Lung microvascular endothelial cell (primary cell): ENCODE measurements around the gene HOXC13. TPM values are rescaled to one million over a fixed set of nuclear protein-coding genes. Genes with fewer than 3 reads are reported as not detected.
A peak's percentile ranks its signal among the peaks of the same experiment; 100 is the strongest.

Experiments
- DNase-seq, 2 donors: peaks; one replicate each; pipeline versions ENCODE4 v3.0.0 to v3.0.0-alpha.2; 2010; ENCODE audit warnings: low read depth in 2 of 2
- total RNA-seq: library from RNA; depleted of rRNA; stranded (reverse); fragments of >200 nt; gene quantifications from 2 replicates; pipeline ENCODE4 v1.2.1, GENCODE V29; 2014

Gene HOXC13
- total RNA-seq, 1 donor from 2014 or later = not detected

DNA sequence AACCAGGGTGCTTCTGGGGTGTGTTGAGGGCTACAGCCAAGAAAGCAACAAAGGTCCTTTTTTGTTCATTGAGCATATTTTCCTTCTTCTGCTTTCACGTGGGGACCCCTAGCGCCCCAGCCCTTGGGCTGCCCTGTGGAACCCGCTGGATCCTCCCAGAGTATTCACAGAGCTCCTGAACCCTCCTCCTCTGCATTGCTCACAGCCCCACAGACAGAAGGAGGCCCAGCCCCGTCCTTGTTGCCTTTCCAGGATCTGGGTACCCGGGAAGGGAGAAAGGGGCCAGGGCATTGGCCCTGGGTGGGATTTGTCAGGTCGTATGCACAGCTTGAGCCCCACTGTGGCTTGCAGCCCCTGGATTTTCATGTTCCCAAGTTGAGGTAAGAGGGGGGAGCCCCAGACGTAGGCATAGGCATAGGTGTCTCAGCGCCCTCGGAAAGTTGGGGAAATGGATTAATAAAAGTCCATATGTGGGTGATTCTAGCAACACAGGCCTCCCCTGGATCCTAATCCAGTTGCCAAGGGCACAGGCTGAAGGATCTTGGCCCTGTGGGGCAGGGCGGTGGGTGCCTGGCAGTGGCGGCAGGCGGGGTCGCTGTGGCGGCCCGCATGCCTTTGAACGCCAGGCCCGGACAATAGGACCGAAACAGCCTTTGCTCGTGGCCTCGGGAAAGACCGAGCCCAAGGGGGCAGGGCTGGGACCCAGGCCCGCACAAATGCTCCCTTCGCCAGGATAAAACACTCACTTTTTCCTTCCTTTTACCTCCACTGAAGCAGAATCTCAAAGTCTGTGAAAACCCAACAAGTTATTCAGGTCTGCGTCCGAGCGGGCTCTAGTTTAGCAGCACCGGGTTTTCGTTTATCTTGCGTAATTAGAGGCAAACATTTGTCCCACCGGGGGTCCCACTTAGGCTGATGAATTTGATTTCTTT lies 43.3 kb downstream of the HOXC13 start:
- no peak for DNase-seq

DNA sequence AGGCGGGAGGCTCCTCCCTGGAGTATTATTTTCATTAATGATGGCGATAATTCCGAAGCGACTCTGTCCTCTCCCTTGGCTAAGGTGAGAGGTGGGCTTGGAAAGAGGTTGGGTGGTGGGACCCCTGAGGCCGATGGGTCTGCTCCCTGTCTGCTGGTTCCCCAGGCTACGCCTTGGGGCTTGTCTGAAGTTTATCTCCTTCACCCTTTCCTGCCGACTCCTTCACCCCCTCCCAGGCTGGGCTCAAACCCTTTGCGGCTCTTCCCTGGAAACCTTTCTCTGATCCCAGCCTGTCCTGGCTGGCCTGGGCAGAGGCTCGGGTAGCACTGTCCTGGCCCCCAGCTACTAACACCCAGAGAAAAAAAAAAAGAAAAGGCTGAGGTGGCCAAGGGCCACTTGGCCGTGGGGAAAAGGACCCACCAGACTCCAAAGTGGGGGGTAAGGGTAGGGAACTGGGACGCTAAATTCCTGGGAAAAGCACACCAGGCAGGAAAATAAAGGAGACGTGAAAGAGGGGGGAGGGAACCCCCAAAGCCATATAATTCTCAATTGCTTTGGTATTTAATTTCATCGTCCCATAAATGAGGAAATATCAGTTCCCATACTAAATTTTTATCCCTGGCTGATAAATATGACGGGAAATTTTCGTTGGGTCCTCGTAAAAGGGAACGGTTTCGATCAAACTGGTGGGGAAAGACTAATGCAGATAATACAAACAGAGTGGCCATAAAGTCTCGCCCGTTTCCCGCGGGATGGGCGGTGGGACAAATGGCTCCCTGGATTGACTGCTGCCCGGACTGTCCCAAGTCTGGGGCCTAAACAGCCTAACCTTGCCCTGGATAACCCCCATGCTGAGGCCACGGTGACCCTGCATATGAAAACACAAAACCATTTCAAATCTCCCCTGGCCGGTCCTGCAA lies 44.3 kb downstream of the HOXC13 start:
- no peak for DNase-seq

DNA sequence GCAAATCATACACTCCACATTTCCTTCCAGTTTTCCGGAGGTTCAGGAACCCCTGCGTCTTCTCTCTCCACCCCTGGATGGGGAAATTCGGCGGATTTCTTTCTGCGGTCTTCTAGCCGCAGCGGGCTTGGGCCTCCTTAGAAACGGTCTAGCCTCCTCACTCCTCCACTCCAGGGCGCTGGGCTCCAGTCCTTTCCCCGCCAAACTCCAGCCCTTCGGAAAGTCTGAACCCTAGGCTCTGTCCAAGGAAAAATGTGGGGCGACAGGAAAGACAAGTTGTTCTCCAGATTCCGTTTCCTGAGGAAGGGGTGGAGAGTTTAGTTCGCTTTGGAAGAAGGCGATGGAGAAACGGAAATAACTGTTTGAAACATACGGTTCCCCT lies 44.9 kb downstream of the HOXC13 start:
- no peak for DNase-seq

DNA sequence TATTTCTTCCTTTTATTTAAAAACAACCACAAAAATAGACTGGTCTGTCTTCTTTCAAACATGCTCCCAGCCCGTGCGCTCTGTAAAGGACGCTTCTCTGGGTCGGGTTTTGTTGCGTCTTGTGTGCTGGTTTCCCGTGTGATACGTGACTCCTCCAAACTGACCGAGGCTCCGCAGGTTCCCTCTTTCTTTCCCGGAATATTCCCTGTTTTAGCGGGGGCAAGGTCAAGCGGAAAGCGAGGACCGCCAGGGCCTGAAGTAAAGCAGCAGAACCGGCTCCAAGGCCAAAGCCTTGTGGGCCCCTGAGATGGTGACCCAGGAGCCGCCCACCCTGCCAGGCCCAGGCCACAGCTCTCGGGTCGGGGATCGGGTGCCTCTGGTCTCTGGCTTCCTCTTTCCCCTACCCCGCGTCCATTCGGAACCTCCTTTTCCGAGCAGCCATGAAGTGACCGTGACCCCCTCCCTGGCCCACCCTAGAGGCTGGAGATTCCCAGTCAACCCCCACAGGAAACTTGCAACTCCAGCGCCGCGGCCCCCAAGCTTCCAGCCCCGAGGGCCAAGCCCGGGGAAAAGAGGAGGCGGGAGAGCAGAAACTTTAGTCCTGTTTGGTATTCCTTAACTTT lies 45.4 kb downstream of the HOXC13 start:
- no peak for DNase-seq

DNA sequence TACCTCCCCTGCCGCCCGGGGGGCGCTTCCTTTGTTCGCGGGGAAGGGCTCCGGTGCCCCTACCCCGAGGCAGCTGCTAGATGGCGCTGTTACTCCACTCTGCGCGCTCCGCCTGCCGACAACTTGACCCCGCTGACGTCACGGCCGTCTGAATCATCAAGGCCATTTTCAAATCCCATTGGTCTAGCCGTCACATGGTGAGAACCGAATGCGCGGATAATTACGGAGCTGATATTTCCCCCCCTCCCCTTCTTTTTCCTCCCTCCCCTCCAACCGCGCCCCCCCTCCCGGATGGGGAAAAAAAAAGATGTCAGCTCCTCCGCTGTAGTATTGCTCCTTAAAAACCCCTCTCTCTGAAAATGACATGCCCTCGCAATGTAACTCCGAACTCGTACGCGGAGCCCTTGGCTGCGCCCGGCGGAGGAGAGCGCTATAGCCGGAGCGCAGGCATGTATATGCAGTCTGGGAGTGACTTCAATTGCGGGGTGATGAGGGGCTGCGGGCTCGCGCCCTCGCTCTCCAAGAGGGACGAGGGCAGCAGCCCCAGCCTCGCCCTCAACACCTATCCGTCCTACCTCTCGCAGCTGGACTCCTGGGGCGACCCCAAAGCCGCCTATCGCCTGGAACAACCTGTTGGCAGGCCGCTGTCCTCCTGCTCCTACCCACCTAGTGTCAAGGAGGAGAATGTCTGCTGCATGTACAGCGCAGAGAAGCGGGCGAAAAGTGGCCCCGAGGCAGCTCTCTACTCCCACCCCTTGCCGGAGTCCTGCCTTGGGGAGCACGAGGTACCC lies 46.5 kb downstream of the HOXC13 start, which contains the start of gene HOXC10:
Gene HOXC10, plus strand, starts transcription at position 246 of the 791 bp plus-strand sequence. Its CDS starts 114 bp downstream, at position 360.
- peak; percentile 85 to 87 for DNase-seq

DNA sequence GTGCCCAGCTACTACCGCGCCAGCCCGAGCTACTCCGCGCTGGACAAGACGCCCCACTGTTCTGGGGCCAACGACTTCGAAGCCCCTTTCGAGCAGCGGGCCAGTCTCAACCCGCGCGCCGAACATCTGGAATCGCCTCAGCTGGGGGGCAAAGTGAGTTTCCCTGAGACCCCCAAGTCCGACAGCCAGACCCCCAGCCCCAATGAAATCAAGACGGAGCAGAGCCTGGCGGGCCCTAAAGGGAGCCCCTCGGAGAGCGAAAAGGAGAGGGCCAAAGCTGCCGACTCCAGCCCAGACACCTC lies 47.0 kb downstream of the HOXC13 start:
- no peak for DNase-seq

DNA sequence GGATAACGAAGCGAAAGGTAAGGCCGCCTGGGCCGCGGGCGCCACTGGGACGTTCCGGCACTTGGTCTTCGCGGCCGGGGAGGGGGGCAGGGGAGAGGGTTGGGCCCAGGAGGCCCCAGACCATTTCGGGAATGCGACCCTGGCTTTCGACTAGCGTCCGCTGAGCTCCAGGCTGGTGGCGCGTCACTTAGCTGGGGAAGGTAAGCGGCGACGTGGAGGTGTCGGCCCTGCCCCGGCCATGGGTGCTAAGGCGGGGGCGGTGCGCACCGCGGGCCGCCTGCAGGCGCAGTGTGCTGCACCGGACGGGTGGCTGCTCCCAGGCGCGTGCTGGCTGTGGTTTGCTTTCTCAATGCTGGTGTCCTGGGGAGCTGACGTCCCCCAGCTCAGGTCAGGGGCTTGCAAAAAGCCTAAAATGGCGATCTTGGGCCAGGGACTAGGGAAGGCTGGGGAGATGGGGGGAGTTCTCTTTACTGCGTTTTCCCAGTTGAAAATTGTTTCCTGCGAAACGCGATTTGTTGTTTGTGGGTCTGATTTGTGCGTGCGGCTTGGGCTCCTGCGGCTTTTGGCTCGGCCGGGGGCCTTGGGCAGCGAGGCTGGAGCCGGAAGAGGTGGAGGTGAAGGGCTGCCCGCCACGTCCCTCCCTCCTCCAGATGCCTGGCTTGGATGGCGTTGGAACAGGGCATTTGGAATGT lies 47.5 kb downstream of the HOXC13 start:
- DNase-seq = no peak

DNA sequence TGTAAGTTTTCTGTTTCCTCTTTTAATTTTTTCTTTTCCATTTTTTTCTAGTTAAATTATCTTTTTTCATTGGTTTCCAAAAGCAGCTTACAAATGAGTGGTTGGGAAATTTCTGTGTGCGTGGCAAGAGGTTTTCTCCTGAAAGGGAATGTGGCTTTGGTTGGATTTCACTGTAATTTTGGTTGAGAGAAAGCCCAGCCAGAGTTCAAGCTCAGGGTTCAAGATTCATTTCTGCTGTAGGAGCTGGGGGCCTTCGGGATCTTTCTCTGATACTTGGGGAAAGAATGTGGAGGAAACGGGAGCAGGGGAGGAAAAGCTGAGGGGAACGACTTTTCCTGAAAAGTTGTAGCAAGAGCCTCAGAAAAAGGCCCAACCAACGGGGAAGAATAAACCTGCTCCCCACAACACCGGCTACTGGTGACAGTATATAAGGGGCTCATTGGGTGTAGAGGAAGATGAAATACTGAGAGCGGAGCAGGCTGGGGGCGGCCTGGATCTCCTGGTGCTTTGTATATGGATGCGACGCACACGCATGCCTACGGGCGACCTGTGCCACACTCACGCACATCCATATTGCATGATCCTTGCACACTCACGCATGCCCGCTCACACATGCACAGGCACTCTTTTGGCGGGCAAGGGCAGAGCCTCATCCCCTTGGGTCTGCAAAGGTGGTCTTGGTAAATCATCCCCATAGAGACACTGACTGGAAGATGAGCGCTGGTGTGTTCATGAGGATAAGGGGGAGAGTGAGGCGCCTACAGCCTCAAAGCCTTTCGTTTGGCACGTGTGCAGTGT lies 48.3 kb downstream of the HOXC13 start:
- no peak for DNase-seq

DNA sequence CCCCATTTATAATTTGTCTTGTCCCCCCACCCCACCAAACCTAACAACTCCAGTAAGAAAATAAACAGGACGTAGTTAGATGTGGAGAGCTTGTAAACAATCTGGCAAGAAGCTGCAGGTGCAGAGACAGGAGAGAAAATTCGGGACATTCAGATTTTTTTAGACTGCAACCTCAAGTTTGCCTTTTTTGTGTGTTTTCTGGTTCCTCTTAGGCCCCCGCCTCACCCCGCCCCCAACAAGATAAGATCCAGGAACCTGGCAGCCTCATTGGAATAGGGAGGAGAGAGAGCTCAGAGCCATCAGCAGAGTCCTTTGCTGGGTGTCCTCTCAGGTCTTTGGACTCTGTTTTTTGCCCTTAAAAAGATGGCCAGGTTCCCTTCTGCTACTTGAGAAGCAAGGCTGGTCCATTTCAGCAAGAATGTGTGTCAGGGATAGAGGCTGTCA lies 49.2 kb downstream of the HOXC13 start:
- DNase-seq = no peak

DNA sequence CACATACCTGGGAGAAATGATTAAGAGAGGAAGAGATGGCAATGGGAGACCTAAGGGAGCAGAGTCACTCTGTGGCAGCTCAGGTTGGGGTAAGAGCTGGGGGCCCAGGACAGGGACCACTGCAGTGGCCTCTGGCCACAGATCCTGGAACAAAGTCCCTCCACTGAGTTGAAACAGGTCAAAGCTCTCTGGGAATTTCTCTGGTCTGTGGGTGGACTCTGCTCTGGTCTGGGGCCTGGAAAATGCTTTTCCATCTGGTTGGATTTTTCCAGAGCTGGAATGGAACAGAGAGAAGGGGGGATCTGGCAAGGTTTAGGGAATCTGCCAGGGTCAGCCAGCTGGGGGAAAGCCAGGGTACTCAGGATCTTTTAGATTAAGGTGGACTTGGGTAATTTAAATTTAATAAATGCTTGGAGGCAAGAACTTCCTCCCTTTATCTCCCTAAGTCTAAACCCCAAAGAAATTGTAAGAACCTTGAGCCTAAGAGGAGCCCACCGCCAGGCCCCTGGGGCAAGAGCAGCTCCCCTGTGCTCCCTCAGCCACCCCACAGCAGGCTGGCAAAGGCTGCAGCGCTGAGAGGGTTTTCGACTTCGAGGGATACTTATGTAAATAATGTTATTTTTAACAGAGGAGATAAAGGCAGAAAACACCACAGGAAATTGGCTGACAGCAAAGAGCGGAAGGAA lies 50.1 kb downstream of the HOXC13 start:
- no peak for DNase-seq

DNA sequence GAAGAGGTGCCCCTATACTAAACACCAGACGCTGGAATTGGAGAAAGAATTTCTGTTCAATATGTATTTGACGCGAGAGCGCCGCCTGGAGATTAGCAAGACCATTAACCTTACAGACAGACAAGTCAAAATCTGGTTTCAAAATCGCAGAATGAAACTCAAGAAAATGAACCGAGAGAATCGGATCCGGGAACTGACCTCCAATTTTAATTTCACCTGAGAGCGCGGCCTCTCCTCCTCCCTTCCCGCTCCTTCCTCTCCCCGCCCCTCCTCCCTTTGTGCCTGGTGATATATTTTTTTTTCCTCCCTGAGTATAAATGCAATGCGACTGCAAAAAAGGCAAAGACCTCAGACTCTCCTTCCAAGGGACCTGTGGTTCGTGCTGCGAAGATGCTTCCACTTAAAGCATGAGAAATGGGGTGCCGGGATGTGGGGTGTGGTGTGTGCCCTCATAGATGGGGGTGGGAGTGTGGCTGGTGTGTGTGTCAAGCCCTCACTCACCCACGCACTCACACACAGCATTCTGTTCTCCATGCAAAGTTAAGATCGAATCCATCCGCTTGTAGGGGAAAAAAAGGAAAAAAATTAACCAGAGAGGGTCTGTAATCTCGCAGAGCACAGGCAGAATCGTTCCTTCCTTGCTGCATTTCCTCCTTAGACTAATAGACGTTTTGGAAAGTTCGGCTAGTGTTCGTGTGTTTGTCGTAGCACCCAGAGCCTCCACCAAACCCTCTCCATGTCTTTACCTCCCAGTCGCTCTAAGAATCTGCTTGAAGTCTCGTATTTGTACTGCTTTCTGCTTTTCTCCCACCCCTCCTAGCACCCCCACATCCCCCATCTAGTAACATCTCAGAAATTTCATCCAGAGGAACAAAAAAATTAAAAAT lies 50.8 kb downstream of the HOXC13 start:
- DNase-seq = peak; percentile 26 to 64

DNA sequence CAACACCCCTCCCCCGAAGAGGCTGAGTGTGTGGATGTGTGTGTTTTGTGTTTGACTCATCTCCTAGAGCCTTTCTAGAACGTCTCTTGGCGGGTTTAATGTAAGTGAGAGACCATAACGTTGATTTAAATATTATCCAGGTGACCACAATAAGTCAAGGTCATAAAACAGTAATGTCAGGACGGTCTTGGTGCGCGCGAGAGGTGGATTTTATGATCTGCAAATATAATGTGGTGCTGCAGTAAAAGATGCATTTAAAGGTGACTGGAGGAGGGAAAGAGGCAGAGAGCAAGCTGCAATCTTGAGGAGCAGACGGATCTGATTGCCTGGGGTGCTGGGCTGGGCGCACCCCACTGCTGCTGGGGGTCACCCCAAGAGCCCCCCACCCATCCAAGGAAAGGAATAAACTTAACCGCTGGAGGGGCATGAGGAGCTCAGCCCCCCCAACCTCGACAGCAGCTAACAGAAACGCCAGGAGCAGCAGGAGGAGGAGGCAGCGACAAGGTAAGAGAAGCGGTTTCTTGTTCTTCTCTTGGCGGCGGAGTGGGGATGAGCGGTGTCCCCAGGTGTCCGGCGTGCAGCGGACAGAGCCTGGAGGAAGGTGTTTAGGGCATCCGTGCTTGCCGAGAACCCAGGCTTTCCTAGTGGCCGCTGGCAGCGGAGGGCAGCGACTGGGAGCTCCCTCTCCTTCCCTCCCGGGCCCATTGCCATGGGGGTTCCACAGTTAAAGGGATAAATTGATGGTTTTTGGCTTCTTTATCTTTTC lies 51.9 kb downstream of the HOXC13 start:
- no peak for DNase-seq

DNA sequence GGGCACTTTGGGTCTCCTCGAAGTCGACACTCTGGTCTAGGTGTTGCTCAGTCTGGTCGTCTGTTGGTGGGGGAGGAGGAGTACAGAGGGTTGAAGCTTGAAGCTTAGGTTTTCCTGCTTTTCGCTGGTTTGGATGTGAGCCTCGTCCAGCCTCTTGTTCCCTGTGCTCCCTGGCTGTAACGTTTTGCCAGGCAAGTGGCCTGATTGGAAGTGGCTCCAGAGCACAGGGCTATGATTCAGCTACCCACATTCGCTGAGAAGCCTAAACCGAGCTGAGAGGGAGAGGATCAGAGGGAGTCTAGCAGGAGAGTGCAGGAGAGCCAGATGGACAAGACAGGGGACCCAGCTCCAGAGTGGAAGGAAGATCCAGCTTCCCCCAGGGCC lies 52.4 kb downstream of the HOXC13 start:
- no peak for DNase-seq

DNA sequence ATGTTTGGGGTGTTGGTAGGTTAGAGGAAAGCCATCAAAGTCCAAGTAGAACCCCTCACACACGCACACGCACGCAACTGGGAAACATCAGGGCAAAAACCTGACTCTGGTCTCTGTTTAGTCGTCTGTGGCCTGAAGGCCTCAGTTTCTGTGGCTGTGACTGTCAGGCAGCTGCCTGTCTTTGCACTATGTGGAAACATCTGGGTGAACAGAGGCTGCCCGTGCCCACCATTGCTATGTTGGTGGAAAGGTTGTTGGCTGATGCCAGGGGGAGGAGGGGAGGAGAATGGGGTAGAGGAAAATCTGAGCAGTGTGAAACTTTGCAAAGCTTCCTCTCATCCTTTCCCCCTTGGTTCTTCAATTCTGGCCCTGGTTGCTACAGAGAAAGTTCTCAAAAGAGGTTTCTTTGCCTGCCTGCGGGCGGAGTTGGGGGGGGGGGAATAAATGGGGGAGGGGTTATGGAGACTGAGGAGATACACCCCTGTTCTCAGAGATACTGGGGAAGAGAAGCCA lies 53.8 kb downstream of the HOXC13 start:
- no peak for DNase-seq

DNA sequence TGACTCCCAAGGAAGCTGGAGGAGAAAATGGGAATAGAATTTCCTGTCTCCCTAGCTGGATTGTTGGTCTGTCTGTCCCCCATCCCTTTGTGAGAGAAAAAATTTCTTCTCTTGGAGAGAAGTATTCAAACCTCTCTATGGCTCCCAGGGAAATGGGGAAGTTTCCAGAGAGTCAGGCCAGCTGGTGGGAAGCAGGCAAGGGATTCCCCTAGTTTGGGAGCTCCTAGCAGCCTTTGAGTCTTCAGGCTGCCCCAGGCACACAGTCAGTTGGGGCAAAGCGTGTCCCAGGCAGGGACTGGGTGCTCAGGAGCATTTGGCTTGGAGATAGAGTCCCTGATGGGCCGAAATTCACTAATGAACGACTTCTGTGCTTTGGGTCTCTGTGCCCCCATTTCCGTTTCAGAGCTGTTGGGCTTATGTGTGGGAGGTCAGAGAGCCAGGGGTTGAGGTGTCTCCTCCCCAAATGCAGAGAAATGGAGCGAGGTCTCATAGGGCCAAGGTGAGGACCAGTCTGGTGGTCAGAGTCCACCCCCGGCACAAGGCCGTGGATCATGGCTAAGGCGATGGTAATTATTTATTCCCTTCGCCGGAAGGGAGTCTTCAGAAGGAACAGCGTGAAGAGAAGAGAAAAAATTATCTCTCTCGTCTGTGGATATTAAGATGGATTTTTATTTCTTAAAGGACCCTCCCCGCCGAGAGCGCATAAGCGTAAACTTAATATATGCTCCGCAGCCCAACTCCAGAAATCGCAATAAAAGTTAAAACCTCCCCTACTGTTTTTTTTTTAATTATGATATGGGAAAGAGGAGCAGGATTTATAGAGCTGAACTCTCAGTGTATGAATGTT lies 54.8 kb downstream of the HOXC13 start:
- DNase-seq = no peak

DNA sequence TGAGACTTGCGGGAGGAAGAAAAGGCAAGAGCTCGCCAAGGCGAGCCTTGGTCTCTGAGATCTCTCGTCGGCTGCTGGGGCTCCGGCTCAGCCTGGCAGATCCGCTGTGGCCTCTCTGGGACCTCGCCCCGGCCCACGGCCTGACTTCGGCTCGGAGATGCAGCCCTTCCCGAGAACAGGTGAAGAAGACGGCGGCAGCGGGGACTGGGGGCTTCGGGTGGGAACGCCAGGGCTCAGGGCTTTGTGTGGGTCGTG lies 55.3 kb downstream of the HOXC13 start:
- no peak for DNase-seq
